HEK293 (cell line): ENCODE results near the gene BORCS5.

Experiments
- KLF10 ChIP-seq: fragments of 450-650 bp; IDR thresholded peaks from 2 replicates; pipeline ENCODE4 v1.5.1; 2018; ENCODE audit warnings: missing biosample characterization, mild to moderate bottlenecking, missing genetic modification characterization
- PRDM10 ChIP-seq: fragments of 450-650 bp; formaldehyde crosslinking; IDR thresholded peaks from 2 replicates; pipeline ENCODE4 v1.5.1; 2016; ENCODE audit warnings: missing biosample characterization, missing genetic modification characterization
- PRDM2 ChIP-seq: fragments of 450-650 bp; formaldehyde crosslinking; IDR thresholded peaks from 2 replicates; pipeline ENCODE4 v1.5.1; 2016; ENCODE audit warnings: missing biosample characterization, missing genetic modification characterization, borderline replicate concordance
- RBAK ChIP-seq: fragments of 450-650 bp; formaldehyde crosslinking; IDR thresholded peaks from 2 replicates; pipeline ENCODE4 v1.5.1; 2016; ENCODE audit warnings: missing biosample characterization, missing genetic modification characterization
- SETDB1 ChIP-seq: IDR thresholded peaks from one replicate; pipeline ENCODE4 v1.6.1; 2017; ENCODE audit warnings: mild to moderate bottlenecking, low read length, moderate library complexity, mixed read lengths; ENCODE audit not compliant: insufficient read length
- TCF7L2 ChIP-seq: IDR thresholded peaks from 2 replicates; pipeline ENCODE4 v1.6.1; 2011; ENCODE audit warnings: low read depth, mild to moderate bottlenecking, inconsistent platforms, low read length, moderate library complexity, borderline replicate concordance
- ZBTB20 ChIP-seq: fragments of 450-650 bp; formaldehyde crosslinking; IDR thresholded peaks from 2 replicates; pipeline ENCODE4 v1.5.1; 2016; ENCODE audit warnings: missing biosample characterization, missing genetic modification characterization
- ZBTB6 ChIP-seq: fragments of 450-650 bp; formaldehyde crosslinking; IDR thresholded peaks from 2 replicates; pipeline ENCODE4 v1.5.1; 2017; ENCODE audit warnings: missing biosample characterization, missing genetic modification characterization
- ZFP37 ChIP-seq: fragments of 450-650 bp; formaldehyde crosslinking; IDR thresholded peaks from 2 replicates; pipeline ENCODE4 v1.5.1; 2016; ENCODE audit warnings: missing biosample characterization, missing genetic modification characterization
- ZIC2 ChIP-seq: fragments of 450-650 bp; formaldehyde crosslinking; IDR thresholded peaks from 2 replicates; pipeline ENCODE4 v1.5.1; 2016; ENCODE audit warnings: missing biosample characterization, missing genetic modification characterization
- ZNF10 ChIP-seq: fragments of 450-650 bp; formaldehyde crosslinking; IDR thresholded peaks from 2 replicates; pipeline ENCODE4 v1.5.1; 2017; ENCODE audit warnings: missing biosample characterization, missing genetic modification characterization
- ZNF138 ChIP-seq: fragments of 450-650 bp; formaldehyde crosslinking; IDR thresholded peaks from 2 replicates; pipeline ENCODE4 v1.5.1; 2016; ENCODE audit warnings: missing biosample characterization, missing genetic modification characterization, borderline replicate concordance
- ZNF214 ChIP-seq: fragments of 450-650 bp; formaldehyde crosslinking; IDR thresholded peaks from 2 replicates; pipeline ENCODE4 v1.5.1; 2017; ENCODE audit warnings: missing biosample characterization, mild to moderate bottlenecking, missing genetic modification characterization, borderline replicate concordance
- ZNF223 ChIP-seq: fragments of 450-650 bp; formaldehyde crosslinking; IDR thresholded peaks from 2 replicates; pipeline ENCODE4 v1.5.1; 2016; ENCODE audit warnings: missing biosample characterization, missing genetic modification characterization
- ZNF24 ChIP-seq: fragments of 450-650 bp; formaldehyde crosslinking; IDR thresholded peaks from 2 replicates; pipeline ENCODE4 v1.5.1; 2016; ENCODE audit warnings: missing biosample characterization, missing genetic modification characterization
- ZNF292 ChIP-seq: fragments of 450-650 bp; formaldehyde crosslinking; IDR thresholded peaks from 2 replicates; pipeline ENCODE4 v1.5.1; 2016; ENCODE audit warnings: low read depth, missing biosample characterization, missing genetic modification characterization, borderline replicate concordance
- ZNF555 ChIP-seq: fragments of 450-650 bp; formaldehyde crosslinking; conservative IDR thresholded peaks from 2 replicates; pipeline ENCODE4 v1.5.1; 2017; ENCODE audit warnings: missing biosample characterization, mild to moderate bottlenecking, missing genetic modification characterization, inconsistent platforms
- ZNF558 ChIP-seq: fragments of 450-650 bp; formaldehyde crosslinking; IDR thresholded peaks from 2 replicates; pipeline ENCODE4 v1.5.1; 2016; ENCODE audit warnings: missing biosample characterization, missing genetic modification characterization
- ZNF561 ChIP-seq: fragments of 450-650 bp; IDR thresholded peaks from 2 replicates; pipeline ENCODE4 v1.5.1; 2018; ENCODE audit warnings: missing biosample characterization, missing genetic modification characterization, borderline replicate concordance
- ZNF623 ChIP-seq: fragments of 450-650 bp; formaldehyde crosslinking; IDR thresholded peaks from 2 replicates; pipeline ENCODE4 v1.5.1; 2016; ENCODE audit warnings: missing biosample characterization, missing genetic modification characterization
- ZNF624 ChIP-seq: fragments of 450-650 bp; formaldehyde crosslinking; IDR thresholded peaks from 2 replicates; pipeline ENCODE4 v1.5.1; 2017; ENCODE audit warnings: missing biosample characterization, missing genetic modification characterization
- ZNF707 ChIP-seq: fragments of 450-650 bp; formaldehyde crosslinking; IDR thresholded peaks from 2 replicates; pipeline ENCODE4 v1.5.1; 2016; ENCODE audit warnings: missing biosample characterization, missing genetic modification characterization
- ZNF843 ChIP-seq: fragments of 450-650 bp; formaldehyde crosslinking; IDR thresholded peaks from 2 replicates; pipeline ENCODE4 v1.5.1; 2016; ENCODE audit warnings: missing biosample characterization, missing genetic modification characterization
- ZSCAN30 ChIP-seq: fragments of 450-650 bp; IDR thresholded peaks from 2 replicates; pipeline ENCODE4 v1.5.1; 2018; ENCODE audit warnings: missing biosample characterization, mild to moderate bottlenecking, missing genetic modification characterization, moderate library complexity
- TF ChIP-seq, protein P1 (sequence below): fragments of 450-650 bp; formaldehyde crosslinking; IDR thresholded peaks from 2 replicates; pipeline ENCODE4 v1.5.1; 2016; ENCODE audit warnings: missing biosample characterization, missing genetic modification characterization
- TF ChIP-seq, protein P2 (sequence below): fragments of 450-650 bp; formaldehyde crosslinking; IDR thresholded peaks from 2 replicates; pipeline ENCODE4 v1.5.1; 2016; ENCODE audit warnings: missing biosample characterization, missing genetic modification characterization

The BORCS5 gene

DNA sequence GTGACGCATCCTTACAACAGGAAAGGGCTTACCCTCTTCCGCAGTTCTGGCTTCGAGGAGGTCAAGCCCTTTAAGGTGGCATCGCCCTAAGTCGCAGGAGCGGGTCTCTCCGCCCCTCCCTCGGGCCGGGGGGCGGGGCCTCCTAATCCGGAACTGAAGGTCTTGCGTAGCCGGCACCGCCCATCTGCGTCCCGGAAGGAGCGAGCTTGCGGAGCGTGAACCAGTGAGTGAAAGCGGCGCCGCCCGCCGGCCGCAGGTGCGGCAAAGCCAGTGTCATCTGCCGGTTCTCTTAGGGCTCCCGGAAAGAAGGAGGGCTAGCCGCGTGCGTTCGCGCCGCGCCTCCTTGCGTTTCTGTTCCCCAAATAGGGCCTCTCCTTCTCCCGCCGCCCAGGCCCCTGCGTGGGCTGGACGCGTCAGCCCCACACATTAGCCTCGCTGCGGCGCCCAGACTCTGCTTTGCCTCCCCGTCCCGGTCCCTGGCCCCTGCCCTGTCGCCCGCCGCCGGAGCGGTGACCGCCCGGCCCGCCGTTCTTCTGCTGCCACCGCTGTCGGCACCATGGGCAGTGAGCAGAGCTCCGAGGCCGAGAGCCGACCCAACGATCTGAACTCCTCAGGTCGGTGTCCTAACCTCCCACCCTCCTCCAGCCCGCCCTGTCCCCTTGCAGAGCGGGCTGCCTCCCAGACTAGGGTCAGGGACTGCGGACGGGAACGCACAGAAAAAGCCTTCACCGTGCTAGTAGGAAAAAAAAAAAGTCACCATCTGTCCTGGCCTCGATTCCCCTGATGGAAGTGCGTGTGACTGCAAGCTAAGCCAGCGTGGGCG lies at the start of gene BORCS5 (continued):
- 0 out of 2 replicates have a peak, but pooled peaks have one; percentile 56 for TF ChIP-seq PRDM2 (tag by site-specific recombination)
- TF ChIP-seq ZNF24 (tag by site-specific recombination): no peak; the same call in 1 of the 2 replicates
- no peak for TF ChIP-seq ZNF214
- TF ChIP-seq ZNF10 (tag by site-specific recombination): peak; percentile 56; the same call in 1 of the 2 replicates
- peak; percentile 97; the same call in 1 of the 2 replicates for TF ChIP-seq ZNF561 (tag by site-specific recombination)
- TF ChIP-seq, protein P1, sequence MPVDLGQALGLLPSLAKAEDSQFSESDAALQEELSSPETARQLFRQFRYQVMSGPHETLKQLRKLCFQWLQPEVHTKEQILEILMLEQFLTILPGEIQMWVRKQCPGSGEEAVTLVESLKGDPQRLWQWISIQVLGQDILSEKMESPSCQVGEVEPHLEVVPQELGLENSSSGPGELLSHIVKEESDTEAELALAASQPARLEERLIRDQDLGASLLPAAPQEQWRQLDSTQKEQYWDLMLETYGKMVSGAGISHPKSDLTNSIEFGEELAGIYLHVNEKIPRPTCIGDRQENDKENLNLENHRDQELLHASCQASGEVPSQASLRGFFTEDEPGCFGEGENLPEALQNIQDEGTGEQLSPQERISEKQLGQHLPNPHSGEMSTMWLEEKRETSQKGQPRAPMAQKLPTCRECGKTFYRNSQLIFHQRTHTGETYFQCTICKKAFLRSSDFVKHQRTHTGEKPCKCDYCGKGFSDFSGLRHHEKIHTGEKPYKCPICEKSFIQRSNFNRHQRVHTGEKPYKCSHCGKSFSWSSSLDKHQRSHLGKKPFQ (tag by site-specific recombination): no peak
- peak; percentile 91; the same call in 1 of the 2 replicates for TF ChIP-seq ZFP37
- peak; percentile 80 for TF ChIP-seq PRDM10 (tag by site-specific recombination)
- TF ChIP-seq SETDB1: no peak
- TF ChIP-seq ZNF555 (tag by site-specific recombination): no peak
- no peak for TF ChIP-seq ZNF138
- TF ChIP-seq ZBTB20 (tag by site-specific recombination): peak; percentile 87
- TF ChIP-seq ZNF707 (tag by site-specific recombination): no peak
- TF ChIP-seq ZNF292 (tag by site-specific recombination): no peak
- no peak for TF ChIP-seq RBAK
- no peak for TF ChIP-seq ZNF624
- TF ChIP-seq ZSCAN30 (tag by site-specific recombination): no peak
- TF ChIP-seq ZNF223 (tag by site-specific recombination): no peak
- TF ChIP-seq, protein P2, sequence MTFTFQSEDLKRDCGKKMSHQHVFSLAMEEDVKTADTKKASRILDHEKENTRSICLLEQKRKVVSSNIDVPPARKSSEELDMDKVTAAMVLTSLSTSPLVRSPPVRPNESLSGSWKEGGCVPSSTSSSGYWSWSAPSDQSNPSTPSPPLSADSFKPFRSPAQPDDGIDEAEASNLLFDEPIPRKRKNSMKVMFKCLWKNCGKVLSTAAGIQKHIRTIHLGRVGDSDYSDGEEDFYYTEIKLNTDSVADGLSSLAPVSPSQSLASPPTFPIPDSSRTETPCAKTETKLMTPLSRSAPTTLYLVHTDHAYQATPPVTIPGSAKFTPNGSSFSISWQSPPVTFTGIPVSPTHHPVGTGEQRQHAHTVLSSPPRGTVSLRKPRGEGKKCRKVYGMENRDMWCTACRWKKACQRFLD (tag by site-specific recombination): peak; percentile 75; the same call in 1 of the 2 replicates
- no peak for TF ChIP-seq TCF7L2
- no peak for TF ChIP-seq ZNF623
- TF ChIP-seq KLF10 (tag by site-specific recombination): peak; percentile 92
- no peak for TF ChIP-seq ZNF558 (tag by site-specific recombination)
- peak; percentile 67; the same call in 1 of the 2 replicates for TF ChIP-seq ZNF843
- no peak for TF ChIP-seq ZIC2 (tag by site-specific recombination)
- no peak for TF ChIP-seq ZBTB6 (tag by site-specific recombination)
